GM19238 (cell line): ENCODE measurements around the gene VPS35L.
"Not testable (repeated sequence)": the region's sequence is repeated elsewhere in the genome, so short reads cannot be mapped to it uniquely, and the experiment has no call there.

Source experiments
- DNase-seq: peaks from one replicate; pipeline ENCODE4 v3.0.0; 2011; ENCODE audit warnings: low spot score; ENCODE audit not compliant: insufficient read length

The VPS35L gene

DNA sequence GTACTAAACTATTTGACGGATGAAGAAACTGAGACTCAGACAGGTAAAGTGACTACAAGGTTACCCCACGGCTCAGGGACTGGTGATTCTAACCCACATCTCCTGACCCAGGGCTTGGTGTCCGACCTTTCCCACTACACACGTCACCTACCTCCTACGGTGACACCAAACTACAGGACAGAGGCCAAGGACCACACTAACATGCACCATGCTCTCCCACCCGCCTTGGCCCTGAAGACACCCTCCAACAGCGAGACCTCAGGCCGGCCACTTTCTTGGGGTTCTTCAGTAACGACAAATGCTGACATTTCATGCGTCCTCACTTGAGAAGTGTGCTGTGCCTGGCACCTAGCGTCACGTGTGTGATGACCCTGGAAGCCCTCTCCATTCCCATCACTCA lies 156.1 kb downstream of the VPS35L start:
- DNase-seq, result no peak

DNA sequence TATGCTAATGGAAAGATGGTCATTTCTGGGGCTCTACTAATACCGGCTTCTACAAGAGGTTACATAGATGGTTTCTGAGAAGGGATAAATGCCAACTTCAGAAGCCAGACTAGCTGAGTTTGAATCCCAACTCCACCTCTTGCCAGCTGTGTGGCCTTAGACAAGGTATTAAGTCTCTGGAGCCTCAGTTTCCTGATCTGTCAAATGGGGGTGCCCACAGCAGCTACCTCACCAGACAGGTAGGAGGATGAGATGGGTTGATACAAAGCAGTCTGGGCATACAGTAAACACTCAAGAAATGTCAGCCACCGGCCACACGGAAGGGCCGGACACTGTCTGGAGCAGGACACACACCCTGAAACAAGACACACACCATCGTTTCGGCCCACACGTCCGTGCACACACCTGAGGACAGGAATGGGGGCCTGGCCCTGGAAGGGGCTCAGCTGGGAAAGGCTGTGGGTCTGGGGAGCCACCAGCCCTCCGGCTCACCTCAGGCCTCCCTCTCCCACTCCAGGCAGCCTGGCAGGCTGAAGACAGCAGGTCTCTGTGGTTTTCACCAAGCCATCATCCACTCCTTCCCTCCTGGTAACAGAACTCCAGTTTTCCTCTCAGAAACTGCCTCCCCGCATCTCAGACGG lies 157.0 kb downstream of the VPS35L start:
- no peak for DNase-seq

DNA sequence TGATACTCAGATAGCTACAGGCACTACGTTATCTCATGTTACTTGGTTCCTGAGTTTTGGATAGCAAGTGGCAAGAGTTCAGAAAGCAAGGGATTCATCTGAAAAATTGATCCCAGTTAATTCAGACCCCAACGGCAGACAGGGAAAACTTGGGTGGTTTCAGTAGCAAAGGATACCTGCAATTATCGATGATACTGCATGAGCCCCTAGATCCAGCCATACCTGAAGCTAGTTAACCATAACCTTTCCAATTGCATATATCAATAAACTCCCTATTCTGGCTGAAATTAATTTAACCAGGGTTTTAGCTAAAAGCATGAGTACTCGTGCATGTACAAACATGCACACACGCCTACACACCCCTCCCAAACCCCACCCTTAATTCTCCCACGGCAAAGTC lies 158.2 kb downstream of the VPS35L start:
- DNase-seq, result no peak

DNA sequence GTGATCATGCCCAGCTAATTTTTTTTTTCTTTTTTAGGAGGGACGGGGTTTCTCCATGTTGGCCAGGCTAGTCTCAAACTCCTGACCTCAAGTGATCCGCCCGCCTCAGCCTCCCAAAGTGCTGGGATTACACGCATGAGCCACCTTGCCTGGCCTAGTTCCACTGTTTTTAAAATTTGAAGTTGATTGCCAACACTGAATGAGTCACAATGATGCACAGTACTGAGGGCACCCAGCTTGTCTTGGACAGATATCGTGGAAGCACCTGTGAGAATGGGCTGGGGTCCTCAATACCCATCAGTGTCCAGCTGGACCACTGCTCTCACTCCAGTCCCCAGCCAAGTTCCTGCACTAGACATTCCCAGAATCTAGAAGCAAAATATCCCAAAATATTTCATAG lies 160.1 kb downstream of the VPS35L start:
- no peak for DNase-seq

DNA sequence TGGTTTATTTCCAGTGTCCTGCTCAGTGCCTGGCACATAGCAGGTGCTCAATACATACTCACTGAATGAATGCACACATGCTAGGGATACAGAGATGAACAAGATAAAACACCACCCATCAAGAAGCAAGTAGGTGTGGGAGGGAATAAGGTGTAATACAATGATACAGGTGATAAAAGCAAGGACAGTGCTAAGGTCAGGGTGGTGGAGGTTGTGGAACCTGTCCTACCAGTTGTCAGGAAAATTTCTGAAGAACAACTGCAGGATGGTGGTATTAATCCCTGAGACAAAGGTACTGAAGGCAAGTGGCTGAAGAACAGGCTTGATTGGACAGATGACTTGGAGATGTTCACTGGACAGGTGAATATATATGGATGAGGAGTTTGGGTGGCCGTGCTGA lies 160.7 kb downstream of the VPS35L start:
- no peak for DNase-seq

DNA sequence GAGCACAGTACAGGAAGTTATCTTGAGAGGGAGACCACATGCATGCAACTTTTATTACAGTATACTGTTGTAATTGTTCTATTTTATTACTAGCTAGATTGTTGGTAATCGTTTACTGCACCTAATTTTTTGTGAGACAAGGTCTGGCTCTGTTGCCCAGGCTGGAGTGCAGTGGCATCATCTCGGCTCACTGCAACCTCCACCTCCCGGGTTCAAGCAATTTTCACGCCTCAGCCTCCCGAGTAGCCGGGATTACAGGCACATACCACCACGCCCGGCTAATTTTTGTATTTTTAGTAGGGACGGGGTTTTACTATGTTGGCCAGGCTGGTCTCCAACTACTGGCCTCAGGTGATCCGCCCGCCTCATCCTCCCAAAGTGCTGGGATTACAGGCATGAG lies 161.2 kb downstream of the VPS35L start:
- not testable (repeated sequence) for DNase-seq

DNA sequence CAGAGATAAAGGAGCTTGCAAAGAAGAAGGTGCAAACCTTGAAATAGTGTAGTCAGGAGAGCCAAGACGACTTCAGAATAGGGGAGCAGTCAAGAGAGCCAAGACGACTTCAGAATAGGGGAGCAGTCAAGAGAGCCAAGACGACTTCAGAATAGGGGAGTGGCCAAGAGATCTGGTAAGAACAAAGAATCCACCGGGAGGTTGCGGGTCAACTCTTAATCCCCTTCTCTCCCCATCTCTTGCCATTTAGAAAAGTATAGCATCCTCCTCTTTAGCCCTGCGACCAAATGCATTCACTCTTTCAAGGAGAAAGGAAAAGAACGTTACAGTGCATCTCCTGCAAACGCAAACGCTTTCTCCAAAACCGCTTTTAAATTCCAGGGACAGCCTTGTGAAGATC lies 161.8 kb downstream of the VPS35L start:
- DNase-seq, result no peak

DNA sequence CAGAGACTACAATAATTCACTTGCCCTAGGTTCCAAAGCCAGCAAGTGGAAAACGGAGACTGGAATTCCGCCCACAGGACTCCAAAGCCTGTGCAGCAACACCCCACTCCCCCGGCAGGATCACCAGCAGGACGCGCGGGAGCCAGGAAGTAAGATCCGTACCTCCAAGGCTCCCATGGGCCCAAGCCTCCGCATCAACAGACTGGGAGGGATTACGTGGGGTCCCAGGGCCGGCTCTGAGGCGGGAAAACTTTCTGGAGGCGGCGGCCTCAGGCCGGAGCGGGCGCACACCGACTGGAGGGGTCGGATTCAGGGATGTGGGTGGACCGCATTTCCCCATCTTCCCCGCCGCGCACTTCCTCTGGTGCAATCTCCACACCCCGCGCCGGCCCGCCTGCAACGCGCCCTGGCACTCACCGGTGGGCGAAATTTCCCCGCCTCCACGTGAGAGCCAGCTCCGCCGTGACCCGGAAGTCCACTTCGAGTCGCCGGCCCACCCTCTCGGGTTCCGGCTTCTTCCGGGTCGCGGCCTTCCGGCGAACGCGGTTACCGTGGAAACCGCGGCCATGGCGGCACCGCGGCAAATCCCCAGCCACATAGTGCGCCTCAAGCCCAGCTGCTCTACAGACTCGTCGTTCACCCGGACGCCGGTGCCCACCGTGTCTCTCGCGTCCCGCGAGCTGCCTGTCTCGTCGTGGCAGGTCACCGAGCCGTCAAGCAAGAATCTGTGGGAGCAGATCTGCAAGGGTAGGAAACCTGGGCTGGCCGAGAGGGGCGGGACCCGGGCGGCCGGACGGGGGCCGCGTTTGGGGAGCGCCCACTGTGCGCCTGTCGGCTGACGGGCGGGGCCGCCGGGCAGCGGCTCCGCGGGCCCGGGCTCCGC lies 162.5 kb downstream of the VPS35L start, which contains the start of the genes IQCK and KNOP1:
IQCK (plus strand) TSS at position 531 of the 883 bp plus-strand sequence; CDS start at position 567, 36 bp downstream.
KNOP1 (minus strand) TSS at position 487 of the 883 bp plus-strand sequence. CDS start 3,192 bp downstream, outside the sequence.
- DNase-seq, result peak; percentile 98

DNA sequence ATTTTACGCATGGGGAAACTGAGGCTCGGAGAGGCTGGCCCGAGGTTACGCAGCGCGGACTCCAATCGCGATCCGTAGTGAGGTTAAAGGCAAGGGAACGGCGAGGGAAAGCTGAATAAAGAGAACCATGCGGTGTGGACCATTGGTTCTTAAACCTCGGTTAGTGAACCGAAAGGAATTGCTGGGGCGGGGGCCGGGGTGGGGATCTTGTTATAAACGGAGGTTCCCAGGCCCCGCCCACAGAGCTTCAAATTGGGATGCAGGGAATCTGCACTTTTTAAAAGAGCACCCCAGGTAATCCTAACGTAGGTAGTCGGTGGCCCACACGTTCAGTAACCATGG lies 163.1 kb downstream of the VPS35L start:
- no peak for DNase-seq

DNA sequence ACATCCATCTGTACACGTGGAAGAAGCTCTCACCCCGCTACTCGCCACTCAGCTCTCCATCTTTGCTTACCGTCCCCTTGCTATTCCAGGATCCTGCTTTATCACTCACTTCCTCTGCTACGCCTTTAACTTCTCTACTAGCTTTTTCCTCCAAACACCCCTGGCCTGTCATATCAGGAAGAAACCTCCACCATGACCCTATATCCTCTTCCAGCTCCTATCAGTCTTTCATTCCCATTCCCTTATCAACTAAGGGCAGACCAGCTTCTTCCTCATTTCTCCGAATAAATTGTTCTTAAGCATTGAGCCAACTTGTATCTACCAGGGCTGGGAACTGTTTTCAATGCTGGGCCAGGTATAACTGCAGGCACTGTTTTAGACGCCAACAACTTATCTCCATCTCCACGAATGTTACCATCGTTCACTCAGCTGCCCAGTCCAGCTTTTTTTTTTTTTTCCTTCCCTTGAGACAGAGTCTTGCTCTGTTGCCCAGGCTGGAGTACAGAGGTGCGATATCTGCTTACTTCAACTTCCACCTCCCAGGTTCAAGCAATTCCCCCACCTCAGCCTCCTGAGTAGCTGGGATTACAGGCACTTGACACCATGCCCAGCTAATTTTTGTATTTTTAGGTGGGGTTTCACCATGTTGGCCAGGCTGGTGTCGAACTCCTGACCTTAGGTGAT lies 166.9 kb downstream of the VPS35L start:
- no peak for DNase-seq

DNA sequence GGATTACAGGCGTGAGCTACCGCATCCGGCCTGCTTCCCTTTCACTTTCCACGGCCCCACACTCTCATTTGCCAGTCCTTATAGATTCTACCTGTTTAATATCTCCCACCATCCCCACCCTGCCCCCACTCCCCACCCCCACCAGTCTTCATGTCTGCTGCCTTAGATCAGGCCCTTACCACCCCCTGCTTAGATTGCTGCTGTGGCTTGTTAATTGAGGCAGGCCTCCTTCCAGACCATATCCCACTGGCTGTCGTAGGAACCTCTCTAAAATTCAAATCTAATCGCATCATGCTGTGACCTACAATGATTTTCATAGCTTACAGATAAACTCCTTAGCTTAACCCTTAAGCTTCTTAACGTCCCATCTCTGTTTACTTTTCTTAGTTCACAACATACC lies 167.5 kb downstream of the VPS35L start:
- DNase-seq, result no peak

DNA sequence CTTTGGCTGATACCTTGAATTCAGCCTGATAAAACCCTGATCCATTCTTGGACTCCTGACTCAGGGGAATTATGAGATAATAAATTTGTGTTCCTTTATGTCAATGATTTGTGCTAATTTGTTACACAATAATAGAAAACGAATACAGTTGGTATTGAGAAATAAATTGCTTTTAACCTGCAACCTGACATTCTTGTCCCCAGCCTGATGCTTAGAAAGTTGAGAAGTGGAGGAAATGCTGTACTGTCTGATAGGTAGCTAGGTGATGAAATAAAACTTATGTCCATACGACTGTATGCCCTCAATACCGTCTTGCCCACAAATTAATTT lies 173.1 kb downstream of the VPS35L start:
- DNase-seq, result no peak

DNA sequence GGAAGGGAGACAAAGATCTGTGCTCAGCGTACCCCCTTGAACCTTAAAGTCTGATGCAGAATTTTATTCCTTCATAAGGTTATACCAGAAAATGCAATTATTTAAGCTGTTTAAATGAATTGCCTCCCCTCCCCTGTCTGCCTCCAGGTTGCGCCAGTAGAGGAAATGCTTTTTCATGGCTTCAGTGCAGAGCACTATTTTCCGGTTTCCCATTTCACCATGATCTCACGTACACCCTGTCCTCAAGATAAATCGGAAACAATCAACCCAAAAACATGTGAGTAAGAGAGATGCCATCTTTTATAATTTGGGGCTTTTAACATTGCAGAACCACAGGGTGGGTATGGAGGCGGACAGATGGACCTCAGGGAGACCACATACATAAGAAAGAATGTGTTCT lies 178.0 kb downstream of the VPS35L start:
- DNase-seq, result no peak

DNA sequence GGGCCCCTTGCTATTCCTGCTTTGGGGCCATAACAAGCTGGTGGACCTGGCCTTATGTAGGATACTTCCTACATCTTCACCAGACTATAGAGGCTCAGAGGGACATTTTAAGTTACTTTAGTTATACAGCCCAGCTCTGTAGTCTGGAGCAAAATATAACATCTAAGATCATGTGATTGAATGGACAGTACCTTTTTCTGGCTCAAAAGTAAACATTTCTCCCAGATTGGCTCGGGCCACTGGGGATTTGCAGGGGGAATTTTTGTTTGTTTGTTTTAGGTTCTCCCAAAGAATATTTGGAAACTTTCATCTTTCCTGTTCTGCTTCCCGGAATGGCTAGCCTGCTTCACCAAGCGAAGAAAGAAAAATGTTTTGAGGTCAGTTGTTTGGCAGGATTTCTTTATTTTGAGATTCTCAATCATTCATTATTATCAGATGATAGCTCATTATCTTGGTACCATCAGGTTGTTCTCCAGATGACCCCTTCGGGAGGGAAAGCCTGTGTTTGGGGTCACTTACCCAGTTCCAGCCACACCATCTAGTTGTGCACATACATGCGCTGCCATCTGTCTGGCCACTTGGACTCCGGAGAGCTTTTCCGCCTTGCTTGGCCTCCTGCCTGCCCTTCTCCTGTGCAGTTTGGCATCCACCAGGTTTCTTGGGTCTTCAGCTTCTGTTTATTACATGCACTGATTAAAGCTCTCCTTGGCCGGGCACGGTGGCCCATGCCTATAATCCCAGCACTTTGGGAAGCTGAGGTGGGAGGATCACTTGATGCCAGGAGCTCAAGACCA lies 179.8 kb downstream of the VPS35L start:
- no peak for DNase-seq

DNA sequence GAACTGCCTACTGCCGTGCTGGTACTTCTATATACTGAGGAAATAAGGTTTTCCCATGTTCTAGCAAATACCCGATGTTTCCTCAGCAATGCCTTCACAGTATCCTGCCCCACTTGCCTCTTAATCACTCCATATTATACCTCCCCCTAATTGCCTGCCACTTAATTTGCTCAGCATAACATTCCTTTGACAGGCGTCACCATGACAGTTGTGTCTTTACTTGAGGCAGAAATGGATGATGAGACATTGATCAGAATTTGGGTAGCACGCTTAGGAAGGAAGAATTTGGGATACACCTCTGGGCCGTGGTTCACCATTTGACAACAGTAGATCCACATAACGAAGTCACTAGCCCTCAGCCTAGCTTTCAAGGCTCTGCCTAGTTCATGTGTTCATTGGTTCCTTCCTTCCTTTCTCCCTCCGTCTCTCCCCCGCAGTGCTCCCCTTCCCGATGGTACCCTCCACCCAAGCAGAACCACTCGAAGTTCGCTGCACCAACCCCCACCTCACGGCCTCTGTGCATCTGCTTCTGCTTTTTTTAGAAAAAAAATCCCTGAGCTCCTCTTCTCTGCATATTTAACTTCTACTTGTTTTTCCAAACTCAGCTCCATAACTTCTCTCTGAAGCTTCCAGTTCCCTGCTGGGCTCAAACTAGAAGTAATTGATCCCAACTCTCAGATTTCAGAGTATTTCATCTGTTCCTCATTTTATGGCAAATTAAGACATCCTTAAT lies 182.0 kb downstream of the VPS35L start:
- no peak for DNase-seq

DNA sequence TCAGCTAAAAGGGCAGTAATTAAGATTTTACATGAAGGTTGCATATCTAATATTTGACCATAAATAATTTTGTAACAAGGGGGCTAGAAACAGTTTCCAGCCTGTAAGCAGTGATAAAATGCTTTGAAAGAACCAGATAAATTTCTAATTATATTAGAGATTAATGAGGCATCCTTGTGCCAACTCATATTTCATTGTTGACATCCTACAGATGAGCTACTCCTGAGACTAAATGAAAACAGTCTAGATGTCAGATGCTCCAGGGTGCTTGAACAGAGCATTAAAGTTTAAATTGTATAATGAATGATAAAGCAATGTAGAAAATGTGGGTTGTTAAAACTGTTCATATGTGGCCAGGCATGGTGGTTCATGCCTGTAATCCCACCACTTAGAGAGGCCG lies 185.9 kb downstream of the VPS35L start:
- DNase-seq, result no peak

DNA sequence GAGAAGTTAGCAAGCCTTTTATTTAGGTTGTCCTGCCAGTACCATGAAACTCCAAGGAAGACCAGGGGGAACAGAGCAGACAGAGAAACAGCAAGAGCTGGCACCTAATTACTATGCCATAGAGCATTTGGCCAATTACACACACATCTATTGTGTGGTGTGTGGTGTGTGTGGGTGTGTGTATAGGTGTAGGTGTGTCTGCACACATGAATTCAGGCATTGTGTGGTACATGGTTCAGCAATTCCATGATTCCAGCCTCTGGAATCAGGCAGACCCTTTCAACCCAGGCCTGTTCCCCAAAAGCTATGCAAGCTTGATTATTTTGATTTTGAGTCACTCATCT lies 188.3 kb downstream of the VPS35L start:
- no peak for DNase-seq

DNA sequence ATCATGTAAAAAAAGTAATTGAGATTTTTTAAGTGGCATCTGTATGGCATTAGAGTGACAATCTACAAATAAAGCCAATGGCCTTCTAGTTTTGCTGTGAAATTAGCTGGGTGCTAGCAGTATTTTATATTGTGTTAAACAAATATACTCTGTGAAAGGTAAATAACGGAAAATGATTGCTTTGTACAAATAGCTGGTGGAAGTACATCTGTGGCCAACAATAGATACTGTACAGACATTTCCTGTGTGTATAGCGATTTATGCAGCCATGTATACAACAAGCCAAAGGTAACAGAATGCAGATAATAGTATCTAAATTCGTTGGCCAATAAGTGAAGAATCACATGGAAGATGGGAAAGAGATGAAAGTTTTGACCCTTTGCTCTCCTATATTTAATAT lies 189.2 kb downstream of the VPS35L start:
- no peak for DNase-seq

DNA sequence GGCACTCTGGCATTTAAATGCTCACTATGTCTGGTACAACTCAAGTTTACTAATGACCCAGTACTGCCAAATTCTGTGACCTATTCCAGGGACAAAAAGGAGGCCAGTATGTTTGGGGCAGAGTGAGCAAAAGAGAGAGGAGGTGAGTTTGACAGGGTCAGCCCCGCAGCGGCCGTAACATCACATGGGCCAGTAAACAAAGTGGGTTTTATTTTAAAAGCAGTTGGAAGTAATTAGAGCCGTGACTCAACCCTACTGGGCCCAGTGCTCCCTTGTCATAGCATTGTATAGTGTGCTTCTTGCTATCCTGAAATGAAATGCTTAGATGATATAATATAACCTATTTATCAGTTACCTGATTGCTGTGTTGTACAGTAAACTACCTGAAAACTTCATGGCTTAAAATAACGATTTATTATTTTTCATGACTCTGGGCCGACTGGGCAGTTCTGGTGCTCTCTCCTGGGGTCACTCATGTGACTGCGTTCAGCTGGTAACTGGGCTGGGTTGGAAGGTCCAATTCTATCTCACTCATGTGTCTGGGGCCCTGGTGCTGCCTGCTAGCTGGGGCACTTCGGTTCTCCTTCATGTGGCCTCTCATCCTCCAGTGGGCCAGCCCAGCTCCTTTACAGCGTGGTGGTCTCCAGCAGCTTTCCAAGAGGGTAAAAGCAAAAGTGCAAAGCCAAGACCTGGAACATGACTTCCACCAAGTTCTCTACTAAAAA lies 189.9 kb downstream of the VPS35L start:
- DNase-seq, result no peak

DNA sequence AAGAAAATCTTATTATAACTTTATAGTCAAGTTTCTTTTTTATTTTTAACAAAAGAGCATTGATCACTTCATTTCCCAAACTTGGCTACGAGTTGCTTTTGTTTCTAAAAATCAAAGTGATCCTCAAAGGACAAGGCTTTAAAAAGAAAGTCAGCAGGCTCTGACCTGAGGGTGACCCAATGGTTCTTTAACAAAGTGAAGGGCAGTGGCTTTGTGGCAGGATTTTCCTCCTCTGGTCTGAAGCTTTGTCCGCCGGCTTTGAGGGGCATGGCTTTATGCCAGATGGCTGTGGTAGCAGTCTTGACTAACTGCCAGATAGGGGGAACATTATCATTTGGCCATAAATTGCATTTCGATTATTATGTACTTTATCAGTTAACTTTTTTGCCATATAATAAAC lies 191.1 kb downstream of the VPS35L start:
- no peak for DNase-seq
